Spleen (tissue), 7 donors: Measurements from ENCODE around the gene SPP1.
"Not testable (repeated sequence)": the region's sequence is repeated elsewhere in the genome, so short reads cannot be mapped to it uniquely, and the experiment has no call there.

ENCODE experiments used
- POLR2A ChIP-seq, 3 donors: fragments of 450-650 bp; IDR thresholded peaks; one replicate each; pipeline ENCODE4 v1.5.1; 2017; ENCODE audit warnings: antibody characterized with exemption in 3 of 3, mild to moderate bottlenecking in 1 of 3
- TF ChIP-seq, protein P1 (sequence below), 11 experiments: fragments of 200-600 bp in 7 of 11; fragments of 450-650 bp in 4 of 11; sonication (generic) in 4 of 11; IDR thresholded peaks in 8 of 11; conservative IDR thresholded peaks in 3 of 11; 1 replicate in 7 of 11; 2 replicates in 4 of 11; pipeline versions ENCODE4 v1.4.0 to v1.8.0; 2016 to 2021; ENCODE audit warnings: antibody characterized with exemption in 11 of 11, inconsistent platforms in 4 of 11, mild to moderate bottlenecking in 1 of 11
- donor health status: DM: no; HTN: no; CAD: no; lungs with moderate emphysema.
- donor health status: DM: no; HTN: no; CAD: no.
- donor health status: DM: no; HTN: no; CAD: no.

DNA sequence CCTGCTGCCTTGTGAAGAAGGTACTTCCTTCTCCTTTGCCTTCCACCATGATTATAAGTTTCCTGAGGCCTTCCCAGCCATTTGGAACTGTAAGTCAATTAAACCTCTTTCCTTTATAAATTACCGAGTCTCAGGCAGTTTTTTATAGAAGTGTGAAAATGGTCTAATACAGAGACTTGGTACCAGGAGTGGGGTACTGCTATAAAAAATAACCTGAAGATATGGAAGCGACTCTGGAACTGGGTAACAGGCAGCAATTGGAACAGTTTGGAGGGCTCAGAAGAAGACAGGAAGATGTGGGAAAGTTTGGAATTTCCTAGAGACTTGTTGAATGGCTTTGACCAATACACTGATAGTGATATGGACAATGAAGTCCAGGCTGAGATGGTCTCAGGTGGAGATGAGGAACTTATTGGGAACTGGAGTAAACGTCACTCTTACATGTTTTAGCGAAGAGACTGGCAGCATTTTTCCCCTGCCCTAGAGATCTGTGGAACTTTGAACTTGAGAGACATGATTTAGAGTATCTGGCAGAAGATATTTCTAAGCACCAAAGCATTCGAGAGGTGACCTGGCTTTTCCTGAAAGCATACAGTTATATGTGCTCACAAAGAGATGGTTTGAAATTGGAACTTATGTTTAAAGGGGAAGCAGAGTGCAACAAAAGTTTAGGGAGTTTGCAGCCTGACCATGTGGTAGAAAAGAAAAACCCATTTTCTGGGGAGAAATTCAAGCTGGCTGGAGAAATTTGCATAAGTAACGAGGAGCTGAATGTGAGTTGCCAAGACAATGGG, 50.6 kb downstream of the SPP1 start:
- TF ChIP-seq, protein P1, sequence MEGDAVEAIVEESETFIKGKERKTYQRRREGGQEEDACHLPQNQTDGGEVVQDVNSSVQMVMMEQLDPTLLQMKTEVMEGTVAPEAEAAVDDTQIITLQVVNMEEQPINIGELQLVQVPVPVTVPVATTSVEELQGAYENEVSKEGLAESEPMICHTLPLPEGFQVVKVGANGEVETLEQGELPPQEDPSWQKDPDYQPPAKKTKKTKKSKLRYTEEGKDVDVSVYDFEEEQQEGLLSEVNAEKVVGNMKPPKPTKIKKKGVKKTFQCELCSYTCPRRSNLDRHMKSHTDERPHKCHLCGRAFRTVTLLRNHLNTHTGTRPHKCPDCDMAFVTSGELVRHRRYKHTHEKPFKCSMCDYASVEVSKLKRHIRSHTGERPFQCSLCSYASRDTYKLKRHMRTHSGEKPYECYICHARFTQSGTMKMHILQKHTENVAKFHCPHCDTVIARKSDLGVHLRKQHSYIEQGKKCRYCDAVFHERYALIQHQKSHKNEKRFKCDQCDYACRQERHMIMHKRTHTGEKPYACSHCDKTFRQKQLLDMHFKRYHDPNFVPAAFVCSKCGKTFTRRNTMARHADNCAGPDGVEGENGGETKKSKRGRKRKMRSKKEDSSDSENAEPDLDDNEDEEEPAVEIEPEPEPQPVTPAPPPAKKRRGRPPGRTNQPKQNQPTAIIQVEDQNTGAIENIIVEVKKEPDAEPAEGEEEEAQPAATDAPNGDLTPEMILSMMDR (IDR thresholded peaks at IDR 0.05 in 8 of 11, conservative IDR thresholded peaks at IDR 0.05 in 3 of 11), result not testable (repeated sequence)
- TF ChIP-seq POLR2A (IDR thresholded peaks at IDR 0.05), result not testable (repeated sequence)
